A549 (cell line): Measurements from ENCODE around the gene FMNL3. TPM values are rescaled to one million over a fixed set of nuclear protein-coding genes. Genes with fewer than 3 reads are reported as not detected.

Experiments
- ATAC-seq, 2 experiments: fragments of 200-7000 bp in 1 of 2; fragments of >200 bp in 1 of 2; cut with Nextera tagmentation in 1 of 2; cut with Tn5 transposase in 1 of 2; 3 replicates each; pipeline versions ENCODE4 v1.8.0 to v1.9.1; 2018 to 2020; ENCODE audit warnings: mild to moderate bottlenecking in 1 of 2, moderate library complexity in 1 of 2
- CTCF ChIA-PET: fragments of 300-600 bp; sonication (Branson Sonifier 250); formaldehyde crosslinking; extraction: SDS; loops from one replicate; lab custom pipeline; 2021; ENCODE audit warnings: antibody characterized with exemption, inconsistent platforms; lab: Yijun Ruan, JAX
- POLR2A ChIA-PET: fragments of 350-600 bp; formaldehyde crosslinking; extraction: SDS; loops from one replicate; lab custom pipeline; 2021; ENCODE audit warnings: antibody characterized with exemption, inconsistent platforms; lab: Yijun Ruan, JAX
- DNase-seq, 2 experiments: peaks; one replicate each; pipeline versions ENCODE4 v3.0.0 to v3.0.0-alpha.2; 2011 to 2016; ENCODE audit warnings: low read depth in 1 of 2, low spot score in 1 of 2
- FAIRE-seq: peaks from 2 replicates; lab custom pipeline; 2011; peaks lifted over from hg19 to GRCh38; lab: Jason Lieb, UNC
- H3K27ac ChIP-seq, 2 experiments: fragments of >200 bp; sonication (Bioruptor Twin); formaldehyde crosslinking; 3 replicates each; pipeline ENCODE4 v1.5.1; 2016 to 2017
- H3K4me1 ChIP-seq: fragments of >200 bp; sonication (Bioruptor Twin); formaldehyde crosslinking; 3 replicates; pipeline ENCODE4 v1.6.1; 2016
- H3K4me2 ChIP-seq: fragments of >200 bp; sonication (Bioruptor Twin); formaldehyde crosslinking; 3 replicates; pipeline ENCODE4 v1.6.1; 2016
- H3K4me3 ChIP-seq: fragments of >200 bp; sonication (Bioruptor Twin); formaldehyde crosslinking; 3 replicates; pipeline ENCODE4 v1.5.1; 2016
- H3K9me3 ChIP-seq: fragments of >200 bp; sonication (Bioruptor Twin); formaldehyde crosslinking; 3 replicates; pipeline ENCODE4 v1.6.1; 2016
- CBX2 ChIP-seq: fragments of 200-600 bp; sonication (generic); IDR thresholded peaks from 2 replicates; pipeline ENCODE4 v1.6.1; 2016; ENCODE audit warnings: low read depth, mild to moderate bottlenecking, borderline replicate concordance
- ESRRA ChIP-seq: fragments of 150-350 bp; IDR thresholded peaks from 2 replicates; pipeline ENCODE4 v1.6.1; 2014; ENCODE audit warnings: mild to moderate bottlenecking, low read length, borderline replicate concordance
- GATA3 ChIP-seq: IDR thresholded peaks from 2 replicates; pipeline ENCODE4 v1.6.1; 2012; ENCODE audit warnings: borderline replicate concordance
- HEYL ChIP-seq: fragments of 250-450 bp; sonication (Bioruptor Pico); IDR thresholded peaks from 2 replicates; pipeline ENCODE4 v1.8.0; 2021; ENCODE audit warnings: mild to moderate bottlenecking, moderate library complexity
- HMGXB4 ChIP-seq: fragments of 250-450 bp; sonication (Bioruptor Pico); IDR thresholded peaks from 2 replicates; pipeline ENCODE4 v1.5.0; 2021; ENCODE audit warnings: mild to moderate bottlenecking, moderate library complexity, borderline replicate concordance
- HOXA7 ChIP-seq: fragments of 250-450 bp; sonication (Bioruptor Pico); IDR thresholded peaks from 2 replicates; pipeline ENCODE4 v1.5.0; 2020; ENCODE audit warnings: mild to moderate bottlenecking, moderate library complexity
- HOXB13 ChIP-seq: fragments of 250-450 bp; sonication (Bioruptor Pico); IDR thresholded peaks from 2 replicates; pipeline ENCODE4 v1.5.0; 2020; ENCODE audit warnings: low read depth, mild to moderate bottlenecking, moderate library complexity
- HOXB5 ChIP-seq: fragments of 250-450 bp; sonication (Bioruptor Pico); IDR thresholded peaks from 2 replicates; pipeline ENCODE4 v1.5.0; 2020; ENCODE audit warnings: mild to moderate bottlenecking, moderate library complexity
- KDM1A ChIP-seq: fragments of 200-600 bp; sonication (generic); IDR thresholded peaks from 2 replicates; pipeline ENCODE4 v1.6.1; 2016; ENCODE audit warnings: low read depth, mild to moderate bottlenecking
- KDM5A ChIP-seq: fragments of 200-600 bp; sonication (generic); IDR thresholded peaks from 2 replicates; pipeline ENCODE4 v1.6.1; 2016; ENCODE audit warnings: antibody characterized with exemption, mild to moderate bottlenecking
- MAX ChIP-seq: IDR thresholded peaks from 2 replicates; pipeline ENCODE4 v1.6.1; 2012
- MAZ ChIP-seq: fragments of 150-350 bp; IDR thresholded peaks from 2 replicates; pipeline ENCODE4 v1.6.1; 2014; ENCODE audit warnings: antibody characterized with exemption, low read depth, low read length, borderline replicate concordance
- MYC ChIP-seq: IDR thresholded peaks from 2 replicates; pipeline ENCODE4 v1.6.1; 2012; ENCODE audit warnings: mild to moderate bottlenecking, inconsistent platforms, low read length, improper control_type of control experiment, borderline replicate concordance
- NPAS2 ChIP-seq: fragments of 250-450 bp; sonication (Bioruptor Pico); IDR thresholded peaks from 2 replicates; pipeline ENCODE4 v1.8.0; 2022; ENCODE audit warnings: mild to moderate bottlenecking, moderate library complexity, borderline replicate concordance
- NR3C1 ChIP-seq: fragments of >200 bp; sonication (Bioruptor Twin); formaldehyde crosslinking; IDR thresholded peaks from 3 replicates; pipeline ENCODE4 v1.6.1; 2017
- PHF8 ChIP-seq: fragments of 200-600 bp; sonication (generic); IDR thresholded peaks from 2 replicates; pipeline ENCODE4 v1.6.1; 2016; ENCODE audit warnings: low read depth, mild to moderate bottlenecking, antibody characterized with exemption, moderate library complexity, borderline replicate concordance
- POLR2A ChIP-seq: IDR thresholded peaks from 2 replicates; pipeline ENCODE4 v1.6.1; 2012; ENCODE audit warnings: mild to moderate bottlenecking, low read length
- POLR2AphosphoS2 ChIP-seq: conservative IDR thresholded peaks from 2 replicates; pipeline ENCODE4 v1.6.1; 2012; ENCODE audit warnings: low read length, improper control_type of control experiment, inconsistent platforms
- RCOR1 ChIP-seq: fragments of 150-350 bp; IDR thresholded peaks from 2 replicates; pipeline ENCODE4 v1.6.1; 2014; ENCODE audit warnings: antibody characterized with exemption, low read length, low read depth
- ZC3H11A ChIP-seq: fragments of 450-650 bp; IDR thresholded peaks from 2 replicates; pipeline ENCODE4 v1.6.1; 2014; ENCODE audit warnings: antibody characterized with exemption, mild to moderate bottlenecking
- ZNF302 ChIP-seq: fragments of 250-450 bp; sonication (Bioruptor Pico); IDR thresholded peaks from 2 replicates; pipeline ENCODE4 v1.9.0; 2021; ENCODE audit warnings: inconsistent platforms, mild to moderate bottlenecking, moderate library complexity
- WGBS: methylation state at CpG from one replicate; pipeline ENCODE4 v1.1.6; 2017; ENCODE audit errors: missing lambda C conversion rate; 5-methylcytosine and 5-hydroxymethylcytosine counted together
- polyA plus RNA-seq, 4 experiments: library from polyadenylated mRNA; depleted of rRNA in 3 of 4; stranded (reverse); fragments of >200 nt; fragmentation: RNase III in 1 of 4; extraction: RNeasy Plus Mini Kit Qiagen cat#74134 plus additional on column Dnase treatment in 1 of 4; gene quantifications; 2 replicates in 3 of 4; 3 replicates in 1 of 4; pipeline ENCODE4 v1.2.3, GENCODE V29; 2011 to 2017
- TF ChIP-seq, protein P1 (sequence below): fragments of >200 bp; sonication (Bioruptor Twin); formaldehyde crosslinking; IDR thresholded peaks from 3 replicates; pipeline ENCODE4 v1.6.1; 2016
- TF ChIP-seq, protein P2 (sequence below): fragments of >200 bp; sonication (Bioruptor Twin); formaldehyde crosslinking; IDR thresholded peaks from 3 replicates; pipeline ENCODE4 v1.5.1; 2016
- TF ChIP-seq, protein P3 (sequence below): fragments of >200 bp; sonication (Bioruptor Twin); formaldehyde crosslinking; IDR thresholded peaks from 2 replicates; pipeline ENCODE4 v1.6.1; 2016

Gene FMNL3
- polyA plus RNA-seq, 2 of the 4 experiments (the other 2 are of a cell fraction), result 1.7 TPM

GRCh38 chr12:49642370-49642802 is 64.8 kb downstream of the FMNL3 start (continued):
- no peak for TF ChIP-seq NPAS2 (CRISPR knock-in tag)
- no peak for TF ChIP-seq HMGXB4
- TF ChIP-seq POLR2AphosphoS2, result no peak
- TF ChIP-seq CBX2, result no peak
- TF ChIP-seq, protein P1, sequence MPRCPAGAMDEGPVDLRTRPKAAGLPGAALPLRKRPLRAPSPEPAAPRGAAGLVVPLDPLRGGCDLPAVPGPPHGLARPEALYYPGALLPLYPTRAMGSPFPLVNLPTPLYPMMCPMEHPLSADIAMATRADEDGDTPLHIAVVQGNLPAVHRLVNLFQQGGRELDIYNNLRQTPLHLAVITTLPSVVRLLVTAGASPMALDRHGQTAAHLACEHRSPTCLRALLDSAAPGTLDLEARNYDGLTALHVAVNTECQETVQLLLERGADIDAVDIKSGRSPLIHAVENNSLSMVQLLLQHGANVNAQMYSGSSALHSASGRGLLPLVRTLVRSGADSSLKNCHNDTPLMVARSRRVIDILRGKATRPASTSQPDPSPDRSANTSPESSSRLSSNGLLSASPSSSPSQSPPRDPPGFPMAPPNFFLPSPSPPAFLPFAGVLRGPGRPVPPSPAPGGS, result no peak
- TF ChIP-seq MAX, result no peak

- H3K4me1 ChIP-seq, result no peaks in the 10 kb centered on the region
- H3K4me3 ChIP-seq, result no peak overlapping the region
- CTCF ChIA-PET, result interaction anchor here (0.5 to 14.8 kb wide), 9 partner anchors 8 to 299 kb away, joined by 3 to 260 read pairs (median 4); partner anchors contain the start of genes FMNL3 and TMBIM6
- 91% methylated on average over 17 of the region's 17 CpGs for WGBS
- H3K27ac ChIP-seq, result no peak overlapping the region
- H3K4me2 ChIP-seq, result no peak overlapping the region
- DNase-seq, result no peak
- no peaks in the 10 kb centered on the region for H3K9me3 ChIP-seq
- TF ChIP-seq KDM5A (no peak), KDM1A (no peak), HOXB5 (CRISPR knock-in tag) (no peak), CBX2 (no peak), MAZ (no peak), HEYL (CRISPR knock-in tag) (no peak), HOXB13 (CRISPR knock-in tag) (no peak), ZC3H11A (no peak), ZNF302 (CRISPR knock-in tag) (no peak), GATA3 (no peak), POLR2A (no peak), NR3C1 (no peak), MYC (no peak), PHF8 (no peak), ESRRA (no peak), HOXA7 (CRISPR knock-in tag) (no peak), RCOR1 (no peak)
- TF ChIP-seq, protein P2, sequence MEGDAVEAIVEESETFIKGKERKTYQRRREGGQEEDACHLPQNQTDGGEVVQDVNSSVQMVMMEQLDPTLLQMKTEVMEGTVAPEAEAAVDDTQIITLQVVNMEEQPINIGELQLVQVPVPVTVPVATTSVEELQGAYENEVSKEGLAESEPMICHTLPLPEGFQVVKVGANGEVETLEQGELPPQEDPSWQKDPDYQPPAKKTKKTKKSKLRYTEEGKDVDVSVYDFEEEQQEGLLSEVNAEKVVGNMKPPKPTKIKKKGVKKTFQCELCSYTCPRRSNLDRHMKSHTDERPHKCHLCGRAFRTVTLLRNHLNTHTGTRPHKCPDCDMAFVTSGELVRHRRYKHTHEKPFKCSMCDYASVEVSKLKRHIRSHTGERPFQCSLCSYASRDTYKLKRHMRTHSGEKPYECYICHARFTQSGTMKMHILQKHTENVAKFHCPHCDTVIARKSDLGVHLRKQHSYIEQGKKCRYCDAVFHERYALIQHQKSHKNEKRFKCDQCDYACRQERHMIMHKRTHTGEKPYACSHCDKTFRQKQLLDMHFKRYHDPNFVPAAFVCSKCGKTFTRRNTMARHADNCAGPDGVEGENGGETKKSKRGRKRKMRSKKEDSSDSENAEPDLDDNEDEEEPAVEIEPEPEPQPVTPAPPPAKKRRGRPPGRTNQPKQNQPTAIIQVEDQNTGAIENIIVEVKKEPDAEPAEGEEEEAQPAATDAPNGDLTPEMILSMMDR, result no peak
- TF ChIP-seq, protein P3, sequence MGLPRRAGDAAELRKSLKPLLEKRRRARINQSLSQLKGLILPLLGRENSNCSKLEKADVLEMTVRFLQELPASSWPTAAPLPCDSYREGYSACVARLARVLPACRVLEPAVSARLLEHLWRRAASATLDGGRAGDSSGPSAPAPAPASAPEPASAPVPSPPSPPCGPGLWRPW, result no peak
- no peak for ATAC-seq
- POLR2A ChIA-PET, result no interaction called here
- no peak for FAIRE-seq
These were observed 65.3 kb downstream of the FMNL3 start for GRCh38 chr12:49641748-49642369.
